ENCODE measurements around the gene RAI1.

- TF ChIP-seq CTCF (IDR thresholded peaks at IDR 0.05) (no peak), POLR2A (IDR thresholded peaks at IDR 0.05) (no peak)
Observed at GRCh38 chr17:17714261-17714866, 33.1 kb downstream of the RAI1 start.

Data from adrenal gland (tissue), 5 donors.